ENCODE measurements around the gene VEPH1. TPM values are rescaled to one million over a fixed set of nuclear protein-coding genes. Genes with fewer than 3 reads are reported as not detected.
"Not testable (repeated sequence)": the region's sequence is repeated elsewhere in the genome, so short reads cannot be mapped to it uniquely, and the experiment has no call there.

Gene VEPH1
- total RNA-seq, 1 donor from 2014 or later: 10.3 TPM

GRCh38 chr3:157351981-157352380, 151.2 kb downstream of the VEPH1 start:
- Mint-ChIP-seq H3K27me3 (ENCODE audit: unreplicated experiment) (peaks cover 1% of the 10 kb centered on the region), H3K36me3 (ENCODE audit: low read depth, unreplicated experiment) (no peaks in the 10 kb centered on the region), H3K4me1 (ENCODE audit: unreplicated experiment) (peaks cover 13% of the 10 kb centered on the region), H3K27ac (ENCODE audit: unreplicated experiment) (no peak overlapping the region), H3K4me3 (ENCODE audit: unreplicated experiment) (no peak overlapping the region), H3K9me3 (ENCODE audit: unreplicated experiment) (no peaks in the 10 kb centered on the region)
- DNase-seq (ENCODE audit: low spot score): no peak
- TF ChIP-seq, protein P1, sequence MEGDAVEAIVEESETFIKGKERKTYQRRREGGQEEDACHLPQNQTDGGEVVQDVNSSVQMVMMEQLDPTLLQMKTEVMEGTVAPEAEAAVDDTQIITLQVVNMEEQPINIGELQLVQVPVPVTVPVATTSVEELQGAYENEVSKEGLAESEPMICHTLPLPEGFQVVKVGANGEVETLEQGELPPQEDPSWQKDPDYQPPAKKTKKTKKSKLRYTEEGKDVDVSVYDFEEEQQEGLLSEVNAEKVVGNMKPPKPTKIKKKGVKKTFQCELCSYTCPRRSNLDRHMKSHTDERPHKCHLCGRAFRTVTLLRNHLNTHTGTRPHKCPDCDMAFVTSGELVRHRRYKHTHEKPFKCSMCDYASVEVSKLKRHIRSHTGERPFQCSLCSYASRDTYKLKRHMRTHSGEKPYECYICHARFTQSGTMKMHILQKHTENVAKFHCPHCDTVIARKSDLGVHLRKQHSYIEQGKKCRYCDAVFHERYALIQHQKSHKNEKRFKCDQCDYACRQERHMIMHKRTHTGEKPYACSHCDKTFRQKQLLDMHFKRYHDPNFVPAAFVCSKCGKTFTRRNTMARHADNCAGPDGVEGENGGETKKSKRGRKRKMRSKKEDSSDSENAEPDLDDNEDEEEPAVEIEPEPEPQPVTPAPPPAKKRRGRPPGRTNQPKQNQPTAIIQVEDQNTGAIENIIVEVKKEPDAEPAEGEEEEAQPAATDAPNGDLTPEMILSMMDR (IDR thresholded peaks at IDR 0.05; ENCODE audit: unreplicated experiment): peak; percentile 39

GRCh38 chr3:157350651-157351050, 152.6 kb downstream of the VEPH1 start:
- H3K36me3 Mint-ChIP-seq (ENCODE audit: low read depth, unreplicated experiment); H3K4me1 Mint-ChIP-seq (ENCODE audit: unreplicated experiment); H3K27ac Mint-ChIP-seq (ENCODE audit: unreplicated experiment); DNase-seq (ENCODE audit: low spot score); H3K27me3 Mint-ChIP-seq (ENCODE audit: unreplicated experiment); H3K9me3 Mint-ChIP-seq (ENCODE audit: unreplicated experiment); H3K4me3 Mint-ChIP-seq (ENCODE audit: unreplicated experiment): not testable (repeated sequence)

DNA sequence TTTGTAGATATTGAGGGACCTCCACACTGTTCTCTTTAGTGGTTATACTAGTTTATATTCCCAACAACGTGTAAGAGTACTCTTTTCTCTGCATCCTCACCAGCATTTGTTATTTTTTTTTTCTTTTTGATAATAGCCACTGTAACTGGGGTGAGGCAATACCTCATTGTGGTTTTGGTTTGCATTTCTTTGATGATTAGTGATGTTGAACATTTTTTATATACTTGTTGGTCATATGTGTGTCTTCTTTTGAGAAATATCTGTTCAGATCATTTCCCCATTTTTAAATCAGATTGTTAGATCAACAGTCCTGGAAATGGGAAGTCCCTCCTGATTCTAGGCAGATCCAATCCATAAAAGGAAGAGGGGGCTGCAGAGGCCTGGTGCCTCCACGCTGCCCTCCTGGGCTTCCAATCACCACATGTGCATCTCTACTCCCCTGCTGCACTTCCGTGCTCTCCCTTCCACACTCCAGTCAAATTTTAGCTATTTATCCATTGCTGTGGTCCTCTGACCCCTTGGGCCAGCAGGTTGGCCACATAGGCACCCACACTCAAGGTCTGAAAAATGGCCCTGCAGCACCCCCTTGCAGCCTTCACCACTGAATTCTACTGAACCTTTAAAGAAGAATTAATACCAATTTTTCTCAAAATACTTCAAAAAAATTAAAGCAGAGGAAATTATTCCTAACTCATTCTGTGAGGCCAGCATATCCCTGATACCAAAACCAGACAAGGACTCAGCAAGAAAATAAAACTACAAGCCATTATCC, 154.7 kb downstream of the VEPH1 start:
- not testable (repeated sequence) for DNase-seq (ENCODE audit: low spot score); H3K27ac Mint-ChIP-seq (ENCODE audit: unreplicated experiment); H3K4me3 Mint-ChIP-seq (ENCODE audit: unreplicated experiment); H3K27me3 Mint-ChIP-seq (ENCODE audit: unreplicated experiment); H3K36me3 Mint-ChIP-seq (ENCODE audit: low read depth, unreplicated experiment); H3K4me1 Mint-ChIP-seq (ENCODE audit: unreplicated experiment); H3K9me3 Mint-ChIP-seq (ENCODE audit: unreplicated experiment)

DNA sequence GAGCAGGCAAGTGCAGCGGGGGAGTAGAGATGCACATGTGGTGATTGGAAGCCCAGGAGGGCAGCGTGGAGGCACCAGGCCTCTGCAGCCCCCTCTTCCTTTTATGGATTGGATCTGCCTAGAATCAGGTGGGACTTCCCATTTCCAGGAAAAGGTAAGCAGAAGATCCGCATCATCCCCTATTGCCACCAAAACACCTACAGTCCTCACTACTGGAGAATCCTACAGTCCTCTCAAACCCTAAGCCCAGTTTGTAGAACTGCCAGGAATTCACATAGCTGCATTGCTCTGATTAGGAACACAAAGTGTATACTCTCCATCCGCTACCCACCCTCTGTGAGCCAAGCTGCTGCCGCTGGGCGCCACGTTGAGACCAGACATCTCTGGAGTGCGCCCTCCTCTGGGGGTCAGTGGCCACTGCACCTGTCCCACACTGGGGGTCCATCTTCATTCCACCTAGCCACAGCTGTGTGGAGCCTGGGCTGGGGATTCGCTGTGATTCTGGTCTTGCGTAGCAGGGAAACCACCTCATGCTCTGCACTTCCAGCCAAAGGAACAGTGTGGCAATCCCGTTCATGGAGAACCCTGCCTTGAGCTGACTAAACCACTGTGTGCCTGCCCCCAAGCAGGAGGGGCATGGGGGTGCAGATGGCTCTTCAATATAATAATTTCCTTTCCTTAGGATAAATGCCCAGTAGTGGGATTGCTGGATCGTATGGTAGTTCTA, 155.5 kb downstream of the VEPH1 start:
- TF ChIP-seq, protein P1 (IDR thresholded peaks at IDR 0.05; ENCODE audit: unreplicated experiment): peak; percentile 45
- H3K9me3 Mint-ChIP-seq (ENCODE audit: unreplicated experiment): no peaks in the 10 kb centered on the region
- no peak overlapping the region for H3K27ac Mint-ChIP-seq (ENCODE audit: unreplicated experiment)
- no peak overlapping the region for H3K4me3 Mint-ChIP-seq (ENCODE audit: unreplicated experiment)
- no peaks in the 10 kb centered on the region for H3K4me1 Mint-ChIP-seq (ENCODE audit: unreplicated experiment)
- peak; percentile 11 for DNase-seq (ENCODE audit: low spot score)
- H3K27me3 Mint-ChIP-seq (ENCODE audit: unreplicated experiment): peaks cover 5% of the 10 kb centered on the region
- no peaks in the 10 kb centered on the region for H3K36me3 Mint-ChIP-seq (ENCODE audit: low read depth, unreplicated experiment)

GRCh38 chr3:157336252-157337009, 166.8 kb downstream of the VEPH1 start:
- H3K9me3 Mint-ChIP-seq (ENCODE audit: unreplicated experiment): no peaks in the 10 kb centered on the region
- no peak for DNase-seq (ENCODE audit: low spot score)
- peaks cover 22% of the 10 kb centered on the region for H3K4me1 Mint-ChIP-seq (ENCODE audit: unreplicated experiment)
- H3K27me3 Mint-ChIP-seq (ENCODE audit: unreplicated experiment): peaks cover 4% of the 10 kb centered on the region
- TF ChIP-seq, protein P1 (IDR thresholded peaks at IDR 0.05; ENCODE audit: unreplicated experiment): no peak
- no peaks in the 10 kb centered on the region for H3K36me3 Mint-ChIP-seq (ENCODE audit: low read depth, unreplicated experiment)
- H3K27ac Mint-ChIP-seq (ENCODE audit: unreplicated experiment): peak overlapping the region; percentile 96
- no peak overlapping the region for H3K4me3 Mint-ChIP-seq (ENCODE audit: unreplicated experiment)

Data from endothelial cell (in vitro differentiated cells).